H1 (cell line): ENCODE data around the gene LDLRAD4. TPM values are rescaled to one million over a fixed set of nuclear protein-coding genes. Genes with fewer than 3 reads are reported as not detected.

Experiments used
- CTCF ChIA-PET: fragments of 300-600 bp; sonication (Branson Sonifier 250); formaldehyde crosslinking; loops from one replicate; lab custom pipeline; 2021; ENCODE audit not compliant: partially characterized antibody; lab: Charles Lee
- POLR2A ChIA-PET: fragments of 300-600 bp; sonication (Branson Sonifier 250); formaldehyde crosslinking; loops from one replicate; lab custom pipeline; 2021; ENCODE audit warnings: inconsistent platforms; ENCODE audit not compliant: partially characterized antibody; lab: Charles Lee
- DNase-seq, 2 experiments: peaks; one replicate each; pipeline versions ENCODE4 v3.0.0 to v3.0.0-alpha.2; 2010 to 2022; ENCODE audit warnings: low spot score in 2 of 2, low read depth in 1 of 2, mixed read lengths in 1 of 2
- FAIRE-seq: peaks from 2 replicates; lab custom pipeline; 2011; peaks lifted over from hg19 to GRCh38; lab: Jason Lieb, UNC
- H2AFZ ChIP-seq: 2 replicates; pipeline ENCODE4 v1.8.1; 2012; ENCODE audit warnings: low read length, inconsistent platforms
- H2AK5ac ChIP-seq: 2 replicates; pipeline ENCODE4 v1.6.1; 2013; ENCODE audit warnings: low read depth, low read length
- H2BK120ac ChIP-seq: replicated peaks from 2 replicates; pipeline ENCODE3; 2013; ENCODE audit warnings: low read depth, low read length, inconsistent platforms
- H2BK12ac ChIP-seq: 2 replicates; pipeline ENCODE4 v1.6.1; 2013; ENCODE audit warnings: low read depth, low read length
- H2BK15ac ChIP-seq: 2 replicates; pipeline ENCODE4 v1.6.1; 2013; ENCODE audit warnings: low read length
- H2BK20ac ChIP-seq: 2 replicates; pipeline ENCODE4 v1.6.1; 2013; ENCODE audit warnings: low read length
- H2BK5ac ChIP-seq: 2 replicates; pipeline ENCODE4 v1.6.1; 2013; ENCODE audit warnings: low read depth, low read length
- H3K14ac ChIP-seq: 2 replicates; pipeline ENCODE4 v1.6.1; 2013; ENCODE audit warnings: inconsistent platforms; ENCODE audit not compliant: insufficient read length
- H3K18ac ChIP-seq: 2 replicates; pipeline ENCODE4 v1.6.1; 2013; ENCODE audit warnings: low read length; ENCODE audit errors: extremely low read depth
- H3K23ac ChIP-seq: 2 replicates; pipeline ENCODE4 v1.6.1; 2013; ENCODE audit warnings: inconsistent platforms; ENCODE audit not compliant: insufficient read length
- H3K23me2 ChIP-seq: 2 replicates; pipeline ENCODE4 v1.6.1; 2013; ENCODE audit warnings: low read depth, low read length
- H3K27ac ChIP-seq: 2 replicates; pipeline ENCODE4 v1.6.1; 2011; ENCODE audit warnings: low read depth, low read length, inconsistent platforms
- H3K27me3 ChIP-seq, 4 experiments: replicated peaks in 1 of 4; 1 replicate in 1 of 4; 2 replicates in 3 of 4; pipeline versions ENCODE4 v1.6.1 to v1.8.1; 2011 to 2013; ENCODE audit warnings: low read length in 3 of 4, mild to moderate bottlenecking in 3 of 4, inconsistent platforms in 2 of 4, mixed read lengths in 2 of 4, moderate library complexity in 1 of 4; ENCODE audit not compliant: control insufficient read depth in 3 of 4, insufficient read depth in 3 of 4; ENCODE audit errors: extremely low read depth in 1 of 4
- H3K36me3 ChIP-seq, 4 experiments: 2 replicates each; pipeline versions ENCODE4 v1.6.1 to v1.8.1; 2011 to 2013; ENCODE audit warnings: mild to moderate bottlenecking in 4 of 4, low read length in 3 of 4, moderate library complexity in 2 of 4, control low read depth in 1 of 4, inconsistent platforms in 1 of 4; ENCODE audit not compliant: insufficient read depth in 4 of 4, control insufficient read depth in 2 of 4
- H3K4ac ChIP-seq: replicated peaks from 2 replicates; pipeline ENCODE3; 2013; ENCODE audit warnings: low read length, low read depth, mixed read lengths, inconsistent platforms; ENCODE audit not compliant: insufficient read length
- H3K4me1 ChIP-seq, 4 experiments: replicated peaks in 1 of 4; 1 replicate in 1 of 4; 2 replicates in 3 of 4; pipeline versions ENCODE4 v1.6.1 to v1.8.1; 2011 to 2013; ENCODE audit warnings: low read length in 3 of 4, inconsistent platforms in 2 of 4, mixed read lengths in 1 of 4; ENCODE audit not compliant: insufficient read depth in 4 of 4, control insufficient read depth in 3 of 4
- H3K4me2 ChIP-seq, 2 experiments: 2 replicates each; pipeline versions ENCODE4 v1.6.1 to v1.8.1; 2011 to 2013; ENCODE audit warnings: low read depth in 2 of 2, low read length in 2 of 2, control low read depth in 1 of 2, inconsistent platforms in 1 of 2, mild to moderate bottlenecking in 1 of 2; ENCODE audit not compliant: insufficient read depth in 1 of 2
- H3K4me3 ChIP-seq, 4 experiments: fragments of 200-600, 300-600 bp in 1 of 4; sonication (generic), shearing (Covaris generic), sonication (Bioruptor Twin) in 1 of 4; 2 replicates each; pipeline versions ENCODE4 v1.5.1 to v1.8.1; 2011 to 2016; ENCODE audit warnings: low read length in 4 of 4, low read depth in 3 of 4, control low read depth in 2 of 4, inconsistent platforms in 2 of 4, mild to moderate bottlenecking in 2 of 4, mixed read lengths in 1 of 4, moderate library complexity in 1 of 4; ENCODE audit not compliant: insufficient read depth in 2 of 4; ENCODE audit errors: extremely low read depth in 1 of 4
- H3K56ac ChIP-seq: replicated peaks from 2 replicates; pipeline ENCODE3; 2013; ENCODE audit warnings: low read depth, mild to moderate bottlenecking, mixed read lengths, low read length, inconsistent platforms; ENCODE audit not compliant: insufficient read length
- H3K79me1 ChIP-seq: 2 replicates; pipeline ENCODE4 v1.6.1; 2013; ENCODE audit warnings: low read depth, low read length, control low read depth
- H3K79me2 ChIP-seq, 2 experiments: 2 replicates each; pipeline versions ENCODE4 v1.6.1 to v1.8.1; 2012 to 2013; ENCODE audit warnings: low read length in 2 of 2, mild to moderate bottlenecking in 2 of 2, inconsistent platforms in 1 of 2; ENCODE audit not compliant: insufficient read depth in 2 of 2, control insufficient read depth in 1 of 2
- H3K9ac ChIP-seq, 4 experiments: replicated peaks in 1 of 4; 1 replicate in 1 of 4; 2 replicates in 3 of 4; pipeline versions ENCODE4 v1.6.1 to v1.8.1; 2011 to 2013; ENCODE audit warnings: low read depth in 3 of 4, low read length in 3 of 4, control low read depth in 2 of 4, mild to moderate bottlenecking in 2 of 4, moderate library complexity in 2 of 4, inconsistent platforms in 1 of 4; ENCODE audit errors: extremely low read depth in 1 of 4
- H3K9me3 ChIP-seq, 2 experiments: 2 replicates each; pipeline versions ENCODE4 v1.6.1 to v1.8.1; 2012 to 2013; ENCODE audit warnings: mild to moderate bottlenecking in 2 of 2, moderate library complexity in 2 of 2, control low read depth in 1 of 2, inconsistent platforms in 1 of 2, low read depth in 1 of 2, low read length in 1 of 2, mixed read lengths in 1 of 2; ENCODE audit not compliant: insufficient read depth in 2 of 2
- H4K20me1 ChIP-seq, 2 experiments: replicated peaks in 1 of 2; 2 replicates each; pipeline versions ENCODE3 to v1.8.1; 2011 to 2013; ENCODE audit warnings: inconsistent platforms in 2 of 2, low read length in 2 of 2, mild to moderate bottlenecking in 1 of 2; ENCODE audit not compliant: insufficient read depth in 2 of 2, control insufficient read depth in 1 of 2
- H4K5ac ChIP-seq: 2 replicates; pipeline ENCODE4 v1.6.1; 2013; ENCODE audit warnings: low read length, low read depth, mixed read lengths, inconsistent platforms; ENCODE audit not compliant: insufficient read length
- H4K8ac ChIP-seq: 2 replicates; pipeline ENCODE4 v1.8.0; 2013; ENCODE audit warnings: mild to moderate bottlenecking, moderate library complexity, low read length, inconsistent platforms; ENCODE audit not compliant: insufficient read depth; ENCODE audit errors: extremely low read depth
- H4K91ac ChIP-seq: replicated peaks from 2 replicates; pipeline ENCODE3; 2013; ENCODE audit warnings: low read length, mixed read lengths, inconsistent platforms; ENCODE audit not compliant: insufficient read length
- JUN ChIP-seq: IDR thresholded peaks from 2 replicates; pipeline ENCODE4 v1.6.1; 2011; ENCODE audit warnings: low read depth, mild to moderate bottlenecking, improper control_type of control experiment, low read length
- KDM4A ChIP-seq: IDR thresholded peaks from one replicate; pipeline ENCODE4 v1.7.1; 2012; ENCODE audit warnings: low read depth, mild to moderate bottlenecking, moderate library complexity, low read length, inconsistent platforms; ENCODE audit not compliant: severe bottlenecking
- POLR2A ChIP-seq, 2 experiments: IDR thresholded peaks; 1 replicate in 1 of 2; 2 replicates in 1 of 2; pipeline ENCODE4 v1.6.1; 2011; ENCODE audit warnings: low read depth in 2 of 2, low read length in 2 of 2, mild to moderate bottlenecking in 2 of 2; ENCODE audit errors: control extremely low read depth in 1 of 2
- POLR2AphosphoS5 ChIP-seq: IDR thresholded peaks from 2 replicates; pipeline ENCODE4 v1.6.1; 2011; ENCODE audit warnings: low read depth, low read length
- RXRA ChIP-seq: IDR thresholded peaks from 2 replicates; pipeline ENCODE4 v1.6.1; 2011; ENCODE audit warnings: low read depth, mild to moderate bottlenecking, low read length, moderate library complexity; ENCODE audit not compliant: insufficient read depth
- TCF12 ChIP-seq: IDR thresholded peaks from 2 replicates; pipeline ENCODE4 v1.6.1; 2011; ENCODE audit warnings: low read depth, mild to moderate bottlenecking, low read length
- WGBS, 2 experiments: shearing (Covaris generic) in 1 of 2; methylation state at CpG; one replicate each; pipeline versions ENCODE4 v1.1.6 to v1.1.7; 2013 to 2015; ENCODE audit warnings: low lambda C conversion rate in 2 of 2, mixed read lengths in 2 of 2, inconsistent platforms in 1 of 2, low coverage in 1 of 2, missing lambda C conversion rate in 1 of 2; ENCODE audit not compliant: insufficient replicate concordance in 2 of 2, insufficient coverage in 1 of 2, insufficient read length in 1 of 2; ENCODE audit errors: extremely low coverage in 1 of 2, missing lambda C conversion rate in 1 of 2; 5-methylcytosine and 5-hydroxymethylcytosine counted together
- polyA plus RNA-seq, 7 experiments: library from polyadenylated mRNA; depleted of rRNA in 3 of 7; stranded (reverse) in 5 of 7; unstranded in 2 of 7; fragments of >200 nt in 5 of 7; fragments of 200-250 nt in 2 of 7; gene quantifications; 1 replicate in 5 of 7; 2 replicates in 1 of 7; 4 replicates in 1 of 7; pipeline versions ENCODE4 v1.2.1 to v1.2.3, GENCODE V29; 2011 to 2013; ENCODE audit warnings: missing spikeins in 2 of 7, mixed read lengths in 2 of 7
- total RNA-seq: library from RNA; stranded (reverse); fragmentation: NEBNext Ultra II Directional; extraction: Animal tissue kit (Norgen Biotek cat#: 25700); gene quantifications from 2 replicates; pipeline ENCODE4 v1.2.1, GENCODE V29; 2021
- TF ChIP-seq, protein P1 (sequence below): IDR thresholded peaks from 2 replicates; pipeline ENCODE4 v1.6.1; 2012; ENCODE audit warnings: inconsistent platforms

The LDLRAD4 gene
- total and polyA plus RNA-seq, 2 of the 8 experiments (the other 6 are each of a cell fraction or from before 2014, with no cell fraction given) = 0.77 to 1.4 TPM

DNA sequence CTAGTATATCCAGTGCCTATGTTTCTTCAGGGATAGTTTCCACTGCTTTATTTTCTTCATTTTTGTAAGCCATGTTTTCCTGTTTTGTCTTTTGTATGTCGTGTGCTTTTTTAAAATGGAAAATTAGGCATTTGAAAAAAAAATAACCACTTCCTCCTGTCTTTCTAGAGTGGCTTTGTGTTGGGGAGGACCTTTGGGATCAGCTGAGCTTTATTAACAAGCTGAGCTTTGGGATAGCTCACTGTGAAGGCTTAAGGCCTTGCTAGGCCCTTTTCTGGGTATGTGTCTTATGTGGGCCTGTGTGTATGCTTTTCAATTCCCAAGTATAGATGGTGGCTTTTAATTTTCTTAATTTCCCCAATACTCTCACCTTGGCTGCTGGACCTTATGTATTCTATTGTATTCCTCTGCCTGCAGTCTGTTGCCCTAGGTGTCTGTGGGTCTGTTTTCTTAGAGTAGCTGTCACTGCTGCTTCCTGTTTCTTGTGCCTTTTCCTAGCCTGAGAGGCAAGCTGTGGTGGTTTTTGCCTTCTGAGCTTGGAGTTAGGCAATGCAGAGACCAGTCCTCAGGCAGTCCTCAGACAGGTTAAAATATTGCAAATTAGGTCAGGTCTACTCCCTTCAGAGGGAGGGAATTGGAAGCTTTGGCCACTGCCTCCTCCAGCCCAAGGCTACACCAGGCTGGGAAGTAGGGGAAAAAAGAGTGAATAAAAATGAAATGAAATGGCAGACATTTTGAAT, 134.7 kb downstream of the LDLRAD4 start:
- DNase-seq (no peak), FAIRE-seq (no peak)
- Histone ChIP-seq H3K36me3 (no peaks in the 10 kb centered on the region), H2BK5ac (no peak overlapping the region), H3K4ac (no peak overlapping the region), H2BK20ac (no peak overlapping the region), H4K8ac (no peak overlapping the region), H3K4me1 (no peaks in the 10 kb centered on the region), H2AK5ac (no peak overlapping the region), H3K9ac (no peak overlapping the region), H4K91ac (no peak overlapping the region), H3K79me1 (no peaks in the 10 kb centered on the region), H3K9me3 (peaks cover 3 to 17% of the 10 kb centered on the region in 2 experiments; a peak in 3 of 4 replicates), H3K23me2 (no peaks in the 10 kb centered on the region), H2BK15ac (no peak overlapping the region), H3K23ac (no peak overlapping the region), H2AFZ (no peak overlapping the region), H3K4me2 (no peak overlapping the region), H3K14ac (no peak overlapping the region), H3K27me3 (no peaks in the 10 kb centered on the region), H4K5ac (no peak overlapping the region), H2BK120ac (no peak overlapping the region), H4K20me1 (no peaks in the 10 kb centered on the region), H3K56ac (no peak overlapping the region), H3K4me3 (no peak overlapping the region), H3K27ac (no peak overlapping the region), H2BK12ac (no peak overlapping the region), H3K79me2 (no peaks in the 10 kb centered on the region), H3K18ac (no peak overlapping the region)
- ChIA-PET POLR2A (no interaction called here), CTCF (interaction anchor here (0.7 to 1.3 kb wide), 2 partner anchors 20 to 192 kb away, joined by 3 read pairs; no protein-coding TSS in a partner anchor)
- no peak for TF ChIP-seq POLR2A (IDR thresholded peaks at IDR 0.05; ENCODE audit: control extremely low read depth in 1 of 2, low read depth in 2 of 2, low read length in 2 of 2)
- no peak for TF ChIP-seq JUN
- TF ChIP-seq RXRA = no peak
- TF ChIP-seq, protein P1, sequence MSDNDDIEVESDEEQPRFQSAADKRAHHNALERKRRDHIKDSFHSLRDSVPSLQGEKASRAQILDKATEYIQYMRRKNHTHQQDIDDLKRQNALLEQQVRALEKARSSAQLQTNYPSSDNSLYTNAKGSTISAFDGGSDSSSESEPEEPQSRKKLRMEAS = no peak
- TF ChIP-seq POLR2AphosphoS5 = no peak
- TF ChIP-seq KDM4A = no peak
- no peak for TF ChIP-seq TCF12
- WGBS, 2 experiments = 95% methylated on average over 1 of the region's 1 CpG; no CpG with 5 or more reads in 1 of the 2 experiments
